Hepatocyte (in vitro differentiated cells): ENCODE measurements around the gene TNFAIP8L3. TPM values are rescaled to one million over a fixed set of nuclear protein-coding genes. Genes with fewer than 3 reads are reported as not detected.

ENCODE experiments used
- DNase-seq: peaks from one replicate; pipeline ENCODE4 v3.0.0-alpha.2; 2016; ENCODE audit warnings: low spot score
- H2AFZ ChIP-seq: fragments of 200-600 bp; sonication (generic); 2 replicates; pipeline ENCODE4 v1.6.0; 2016; ENCODE audit warnings: antibody characterized with exemption, mild to moderate bottlenecking
- H3K27ac ChIP-seq: fragments of 200-600 bp; sonication (generic); 2 replicates; pipeline ENCODE4 v1.5.1; 2016; ENCODE audit warnings: mild to moderate bottlenecking
- H3K27me3 ChIP-seq: fragments of 200-600 bp; sonication (generic); 2 replicates; pipeline ENCODE4 v1.6.1; 2016
- H3K36me3 ChIP-seq: fragments of 200-600 bp; sonication (generic); replicated peaks from 2 replicates; pipeline ENCODE4 v1.5.1; 2016; ENCODE audit warnings: low read depth; ENCODE audit not compliant: insufficient read depth
- H3K4me1 ChIP-seq: fragments of 200-600 bp; sonication (generic); 2 replicates; pipeline ENCODE4 v1.5.1; 2016; ENCODE audit warnings: mild to moderate bottlenecking, moderate library complexity; ENCODE audit not compliant: insufficient read depth
- H3K4me2 ChIP-seq: fragments of 200-600 bp; sonication (generic); 2 replicates; pipeline ENCODE4 v1.6.0; 2016
- H3K4me3 ChIP-seq: fragments of 200-600 bp; sonication (generic); 2 replicates; pipeline ENCODE4 v1.5.1; 2016; ENCODE audit warnings: mild to moderate bottlenecking
- H3K79me2 ChIP-seq: fragments of 200-600 bp; sonication (generic); 2 replicates; pipeline ENCODE4 v1.6.0; 2017; ENCODE audit warnings: mild to moderate bottlenecking
- H3K9me2 ChIP-seq: fragments of 200-600 bp; sonication (generic); replicated peaks from 2 replicates; pipeline ENCODE4 v1.6.0; 2017; ENCODE audit warnings: mild to moderate bottlenecking; ENCODE audit not compliant: insufficient read depth
- H3K9me3 ChIP-seq: fragments of 200-600 bp; sonication (generic); 2 replicates; pipeline ENCODE4 v1.5.1; 2016; ENCODE audit warnings: low read depth, mild to moderate bottlenecking
- H4K20me1 ChIP-seq: fragments of 200-600 bp; sonication (generic); 2 replicates; pipeline ENCODE4 v1.6.0; 2016; ENCODE audit warnings: mild to moderate bottlenecking; ENCODE audit not compliant: insufficient read depth, poor library complexity, severe bottlenecking
- CTCF ChIP-seq: fragments of 200-600 bp; sonication (generic); IDR thresholded peaks from 2 replicates; pipeline ENCODE4 v1.5.1; 2016; ENCODE audit warnings: antibody characterized with exemption, mild to moderate bottlenecking; ENCODE audit not compliant: poor library complexity
- EZH2 ChIP-seq: fragments of 200-600 bp; sonication (generic); IDR thresholded peaks from 2 replicates; pipeline ENCODE4 v1.6.1; 2016; ENCODE audit warnings: antibody characterized with exemption, mild to moderate bottlenecking, borderline replicate concordance
- EZH2phosphoT487 ChIP-seq: fragments of 200-600 bp; sonication (generic); IDR thresholded peaks from one replicate; pipeline ENCODE4 v1.6.1; 2018; ENCODE audit warnings: antibody characterized with exemption, mild to moderate bottlenecking, low read depth, moderate library complexity; ENCODE audit not compliant: unreplicated experiment, severe bottlenecking
- WGBS: methylation state at CpG from one replicate; pipeline ENCODE4 v1.1.6; 2016; ENCODE audit warnings: low lambda C conversion rate; ENCODE audit errors: missing lambda C conversion rate; 5-methylcytosine and 5-hydroxymethylcytosine counted together
- polyA plus RNA-seq: library from polyadenylated mRNA; unstranded; fragments of >200 nt; fragmentation: Nextera tagmentation; extraction: Ambion mirVana; gene quantifications from 2 replicates; pipeline ENCODE4 v1.2.1, GENCODE V29; 2016
- total RNA-seq: library from RNA; depleted of rRNA; stranded (reverse); fragments of >200 nt; gene quantifications from 2 replicates; pipeline ENCODE4 v1.2.3, GENCODE V29; 2014

TNFAIP8L3 gene
- total and polyA plus RNA-seq, 2 experiments from 2014 or later, result 2.4 to 3.4 TPM

GRCh38 chr15:51137880-51138430 is 43.2 kb upstream of the TNFAIP8L3 start:
- Histone ChIP-seq H3K9me3 (peaks cover 4% of the 10 kb centered on the region), H3K27me3 (no peaks in the 10 kb centered on the region), H3K4me2 (no peak overlapping the region), H3K9me2 (no peaks in the 10 kb centered on the region), H2AFZ (no peak overlapping the region), H3K79me2 (no peaks in the 10 kb centered on the region), H3K4me1 (peaks cover 9% of the 10 kb centered on the region), H3K4me3 (no peak overlapping the region), H3K36me3 (no peaks in the 10 kb centered on the region), H4K20me1 (no peaks in the 10 kb centered on the region), H3K27ac (no peak overlapping the region)
- DNase-seq, result no peak
- no peak for TF ChIP-seq CTCF
- no peak for TF ChIP-seq EZH2
- TF ChIP-seq EZH2phosphoT487, result no peak
- 70% methylated on average over 5 of the region's 5 CpGs for WGBS

- Histone ChIP-seq H3K9me2 (no peaks in the 10 kb centered on the region), H3K4me1 (peaks cover 12% of the 10 kb centered on the region), H3K4me2 (no peak overlapping the region), H3K4me3 (no peak overlapping the region), H3K27ac (no peak overlapping the region), H3K79me2 (no peaks in the 10 kb centered on the region), H3K27me3 (no peaks in the 10 kb centered on the region), H4K20me1 (no peaks in the 10 kb centered on the region), H3K36me3 (no peaks in the 10 kb centered on the region), H2AFZ (no peak overlapping the region), H3K9me3 (peaks cover 4% of the 10 kb centered on the region)
- TF ChIP-seq EZH2phosphoT487 (no peak), CTCF (no peak), EZH2 (no peak)
- DNase-seq, result no peak
- 94% methylated on average over 1 of the region's 1 CpG for WGBS
Observed at GRCh38 chr15:51137024-51137423, 42.3 kb upstream of the TNFAIP8L3 start.

- Histone ChIP-seq H3K36me3 (no peaks in the 10 kb centered on the region), H3K27ac (no peak overlapping the region), H3K9me2 (no peaks in the 10 kb centered on the region), H2AFZ (no peak overlapping the region), H3K9me3 (peaks cover 2% of the 10 kb centered on the region), H3K4me2 (no peak overlapping the region), H3K4me3 (no peak overlapping the region), H3K4me1 (peaks cover 12% of the 10 kb centered on the region), H4K20me1 (no peaks in the 10 kb centered on the region), H3K27me3 (no peaks in the 10 kb centered on the region), H3K79me2 (no peaks in the 10 kb centered on the region)
- no peak for DNase-seq
- no peak for TF ChIP-seq EZH2phosphoT487
- no peak for TF ChIP-seq EZH2
- no peak for TF ChIP-seq CTCF
- 89% methylated on average over 2 of the region's 2 CpGs for WGBS
Observed at GRCh38 chr15:51135276-51135675, 40.6 kb upstream of the TNFAIP8L3 start.
